Measurements from ENCODE around the gene ASS1. TPM values are rescaled to one million over a fixed set of nuclear protein-coding genes. Genes with fewer than 3 reads are reported as not detected.

The ASS1 gene
- total and polyA plus RNA-seq, 2 of the 13 experiments (the other 11 are each of a cell fraction or from before 2014, with no cell fraction given) = 77.6 to 122 TPM

GRCh38 chr9:130428086-130428665 is 16.6 kb upstream of the ASS1 start:
- no peaks in the 10 kb centered on the region for H3K79me2 ChIP-seq (ENCODE audit: insufficient read depth, low read length)
- no TSS peak for BruUV-seq (replicated peaks)
- peaks cover 9 to 47% of the 10 kb centered on the region in 2 experiments; a peak in 4 of 5 replicates for H3K27me3 ChIP-seq (ENCODE audit: control insufficient read depth in 1 of 2, insufficient read depth in 2 of 2, low read length in 2 of 2)
- ChIA-PET CTCF (ENCODE audit: low intra/inter-chr PET ratio, low total read pairs) (no interaction called here), POLR2A (no interaction called here)
- no peak overlapping the region for H3K4me2 ChIP-seq (ENCODE audit: low read depth, low read length)
- H3K4me3 ChIP-seq (replicated peaks in 1 of 3; ENCODE audit: insufficient read depth in 1 of 3, low read depth in 2 of 3, low read length in 3 of 3) = no peak overlapping the region
- in situ Hi-C loops (cut with HindIII; ENCODE audit: extremely low pct_ligation_motif_present, low pct_unique_long_range_greater_than_20kb) (no loop called here), intact Hi-C loops (cut with micrococcal nuclease; ENCODE audit: unreplicated experiment) (no loop called here)
- peaks cover 43% of the 10 kb centered on the region for H3K4me1 ChIP-seq (ENCODE audit: insufficient read depth, low read length)
- no peak overlapping the region for H3K9ac ChIP-seq (ENCODE audit: insufficient read depth, low read depth, low read length)
- 52% methylated on average over 7 of the region's 20 CpGs for WGBS (ENCODE audit: low lambda C conversion rate)
- FAIRE-seq = no peak
- no peaks in the 10 kb centered on the region for H3K9me3 ChIP-seq (ENCODE audit: low read length)
- no peaks in the 10 kb centered on the region for H3K36me3 ChIP-seq (replicated peaks in 1 of 2; ENCODE audit: control insufficient read depth in 1 of 2, insufficient read depth in 2 of 2, low read length in 2 of 2)
- ATAC-seq = no peak
- H4K20me1 ChIP-seq (ENCODE audit: insufficient read depth, low read length) = no peaks in the 10 kb centered on the region
- H2AFZ ChIP-seq (ENCODE audit: low read length) = no peak overlapping the region
- DNase-seq (ENCODE audit: low spot score) = no peak
- no peak overlapping the region for H3K27ac ChIP-seq (ENCODE audit: extremely low read length, insufficient read depth, low read length)
- TF ChIP-seq SYNCRIP (IDR thresholded peaks at IDR 0.05; ENCODE audit: insufficient read depth, low read depth, low read length) (no peak), MEIS1 (CRISPR knock-in tag; IDR thresholded peaks at IDR 0.05; ENCODE audit: borderline replicate concordance) (no peak), ZBTB34 (CRISPR knock-in tag; IDR thresholded peaks at IDR 0.05) (no peak), ZNF18 (CRISPR knock-in tag; IDR thresholded peaks at IDR 0.05; ENCODE audit: insufficient replicate concordance) (no peak), THRA (CRISPR knock-in tag; IDR thresholded peaks at IDR 0.05; ENCODE audit: borderline replicate concordance) (no peak), REPIN1 (CRISPR knock-in tag; IDR thresholded peaks at IDR 0.05; ENCODE audit: borderline replicate concordance, low read depth) (no peak), TFE3 (CRISPR knock-in tag; IDR thresholded peaks at IDR 0.05) (no peak), TFDP2 (CRISPR knock-in tag; IDR thresholded peaks at IDR 0.05) (no peak), U2AF1 (optimal IDR thresholded peaks at IDR 0.05; ENCODE audit: low read depth, low read length) (no peak), ZNF891 (CRISPR knock-in tag; IDR thresholded peaks at IDR 0.05) (no peak), KLF11 (CRISPR knock-in tag; IDR thresholded peaks at IDR 0.05) (no peak), ZNF784 (CRISPR knock-in tag; IDR thresholded peaks at IDR 0.05; ENCODE audit: borderline replicate concordance) (no peak)

Data from HepG2 (cell line).